Measurements from ENCODE around the gene ANAPC15. TPM values are rescaled to one million over a fixed set of nuclear protein-coding genes. Genes with fewer than 3 reads are reported as not detected.

Gene ANAPC15
- total RNA-seq, 1 experiment from 2014 or later: 63.6 TPM

DNA sequence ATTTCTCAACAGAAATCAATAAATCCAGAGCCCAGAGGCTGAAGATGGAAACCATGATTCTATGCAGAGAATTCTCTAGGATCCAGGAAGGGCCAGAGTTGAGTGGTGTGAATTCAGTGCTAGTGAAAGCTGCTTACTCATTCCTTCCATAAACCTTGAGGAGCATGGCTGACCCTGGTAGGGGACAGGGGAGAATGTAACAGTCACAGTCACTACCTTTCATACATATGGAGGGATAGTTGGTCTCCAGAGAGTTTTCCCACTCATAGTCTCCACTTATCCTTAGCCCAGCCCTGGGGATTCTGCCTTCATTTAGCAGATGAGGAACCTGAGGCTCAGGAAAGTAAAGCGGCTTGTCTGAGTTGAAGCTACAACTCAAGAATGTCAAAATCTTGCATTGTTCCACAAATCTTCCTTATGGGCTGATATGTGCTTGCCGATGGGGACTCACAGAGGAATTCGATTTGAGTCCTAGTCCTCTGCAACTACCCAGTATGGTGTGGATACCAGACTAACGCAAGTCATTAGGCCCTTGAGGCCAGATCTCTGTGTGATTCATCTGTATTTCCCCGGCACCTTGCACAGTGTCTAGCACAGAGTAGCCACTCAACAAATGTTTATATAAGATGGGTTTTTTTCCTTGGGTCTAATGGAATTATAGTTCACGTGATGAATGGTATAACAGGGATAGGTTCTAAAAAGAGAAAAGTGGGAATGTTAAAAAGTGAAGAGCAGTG, 3.7 kb upstream of the ANAPC15 start:
- TF ChIP-seq, protein P1, sequence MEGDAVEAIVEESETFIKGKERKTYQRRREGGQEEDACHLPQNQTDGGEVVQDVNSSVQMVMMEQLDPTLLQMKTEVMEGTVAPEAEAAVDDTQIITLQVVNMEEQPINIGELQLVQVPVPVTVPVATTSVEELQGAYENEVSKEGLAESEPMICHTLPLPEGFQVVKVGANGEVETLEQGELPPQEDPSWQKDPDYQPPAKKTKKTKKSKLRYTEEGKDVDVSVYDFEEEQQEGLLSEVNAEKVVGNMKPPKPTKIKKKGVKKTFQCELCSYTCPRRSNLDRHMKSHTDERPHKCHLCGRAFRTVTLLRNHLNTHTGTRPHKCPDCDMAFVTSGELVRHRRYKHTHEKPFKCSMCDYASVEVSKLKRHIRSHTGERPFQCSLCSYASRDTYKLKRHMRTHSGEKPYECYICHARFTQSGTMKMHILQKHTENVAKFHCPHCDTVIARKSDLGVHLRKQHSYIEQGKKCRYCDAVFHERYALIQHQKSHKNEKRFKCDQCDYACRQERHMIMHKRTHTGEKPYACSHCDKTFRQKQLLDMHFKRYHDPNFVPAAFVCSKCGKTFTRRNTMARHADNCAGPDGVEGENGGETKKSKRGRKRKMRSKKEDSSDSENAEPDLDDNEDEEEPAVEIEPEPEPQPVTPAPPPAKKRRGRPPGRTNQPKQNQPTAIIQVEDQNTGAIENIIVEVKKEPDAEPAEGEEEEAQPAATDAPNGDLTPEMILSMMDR (IDR thresholded peaks at IDR 0.05; ENCODE audit: unreplicated experiment): no peak
- peaks cover 14% of the 10 kb centered on the region for H3K36me3 Mint-ChIP-seq (ENCODE audit: insufficient read depth, unreplicated experiment)
- H3K27ac Mint-ChIP-seq (ENCODE audit: low read depth, unreplicated experiment): peak overlapping the region; percentile 3
- no TSS peak for BruUV-seq (replicated peaks)
- intact Hi-C loops (cut with micrococcal nuclease): no loop called here
- H3K4me1 Mint-ChIP-seq (ENCODE audit: insufficient read depth, unreplicated experiment): peaks cover 14% of the 10 kb centered on the region
- DNase-seq (ENCODE audit: unreplicated experiment): no peak
- no peak overlapping the region for H3K4me3 Mint-ChIP-seq (ENCODE audit: unreplicated experiment)
- POLR2A ChIA-PET: interaction anchor here (1.4 to 1.8 kb wide), 3 partner anchors 12 to 14 kb away, joined by 3 to 4 read pairs (median 4); no protein-coding TSS in a partner anchor
- H3K9me3 Mint-ChIP-seq (ENCODE audit: unreplicated experiment): no peaks in the 10 kb centered on the region
- CTCF ChIA-PET: no interaction called here
- H3K27me3 Mint-ChIP-seq (ENCODE audit: insufficient read depth, unreplicated experiment): no peaks in the 10 kb centered on the region

DNA sequence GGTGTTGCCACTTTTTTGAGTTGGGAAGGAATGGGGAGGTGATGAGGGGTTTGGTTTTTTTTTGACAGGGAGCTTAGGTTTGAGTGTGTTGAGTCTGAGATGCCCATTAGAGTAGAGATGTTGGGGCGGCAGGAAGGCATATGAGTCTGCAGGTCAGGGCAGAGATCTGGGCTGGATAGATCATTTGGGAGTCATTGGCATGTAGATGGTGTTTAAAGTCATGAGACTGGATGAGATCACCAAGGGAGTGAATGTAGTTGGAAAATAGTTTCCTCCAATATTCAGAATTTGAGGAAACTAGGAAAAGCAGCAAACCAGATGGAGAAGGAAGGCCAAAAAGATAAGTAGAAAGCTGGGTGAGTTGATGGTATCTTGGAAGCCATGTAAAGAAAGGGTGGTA, 2.1 kb upstream of the ANAPC15 start:
- peak overlapping the region; percentile 100 for H3K27ac Mint-ChIP-seq (ENCODE audit: low read depth, unreplicated experiment)
- intact Hi-C loops (cut with micrococcal nuclease): no loop called here
- peaks cover 20% of the 10 kb centered on the region for H3K4me1 Mint-ChIP-seq (ENCODE audit: insufficient read depth, unreplicated experiment)
- CTCF ChIA-PET: interaction anchor here (0.7 to 4.1 kb wide), 3 partner anchors 8 to 69 kb away, joined by 3 to 25 read pairs (median 6); no protein-coding TSS in a partner anchor
- H3K9me3 Mint-ChIP-seq (ENCODE audit: unreplicated experiment): no peaks in the 10 kb centered on the region
- POLR2A ChIA-PET: interaction anchor here (1.0 to 4.8 kb wide), 7 partner anchors 12 to 66 kb away, joined by 3 to 51 read pairs (median 4); no protein-coding TSS in a partner anchor
- DNase-seq (ENCODE audit: unreplicated experiment): no peak
- peaks cover 14% of the 10 kb centered on the region for H3K36me3 Mint-ChIP-seq (ENCODE audit: insufficient read depth, unreplicated experiment)
- no TSS peak for BruUV-seq (replicated peaks)
- TF ChIP-seq, protein P1 (IDR thresholded peaks at IDR 0.05; ENCODE audit: unreplicated experiment): no peak
- H3K4me3 Mint-ChIP-seq (ENCODE audit: unreplicated experiment): no peak overlapping the region
- no peaks in the 10 kb centered on the region for H3K27me3 Mint-ChIP-seq (ENCODE audit: insufficient read depth, unreplicated experiment)

DNA sequence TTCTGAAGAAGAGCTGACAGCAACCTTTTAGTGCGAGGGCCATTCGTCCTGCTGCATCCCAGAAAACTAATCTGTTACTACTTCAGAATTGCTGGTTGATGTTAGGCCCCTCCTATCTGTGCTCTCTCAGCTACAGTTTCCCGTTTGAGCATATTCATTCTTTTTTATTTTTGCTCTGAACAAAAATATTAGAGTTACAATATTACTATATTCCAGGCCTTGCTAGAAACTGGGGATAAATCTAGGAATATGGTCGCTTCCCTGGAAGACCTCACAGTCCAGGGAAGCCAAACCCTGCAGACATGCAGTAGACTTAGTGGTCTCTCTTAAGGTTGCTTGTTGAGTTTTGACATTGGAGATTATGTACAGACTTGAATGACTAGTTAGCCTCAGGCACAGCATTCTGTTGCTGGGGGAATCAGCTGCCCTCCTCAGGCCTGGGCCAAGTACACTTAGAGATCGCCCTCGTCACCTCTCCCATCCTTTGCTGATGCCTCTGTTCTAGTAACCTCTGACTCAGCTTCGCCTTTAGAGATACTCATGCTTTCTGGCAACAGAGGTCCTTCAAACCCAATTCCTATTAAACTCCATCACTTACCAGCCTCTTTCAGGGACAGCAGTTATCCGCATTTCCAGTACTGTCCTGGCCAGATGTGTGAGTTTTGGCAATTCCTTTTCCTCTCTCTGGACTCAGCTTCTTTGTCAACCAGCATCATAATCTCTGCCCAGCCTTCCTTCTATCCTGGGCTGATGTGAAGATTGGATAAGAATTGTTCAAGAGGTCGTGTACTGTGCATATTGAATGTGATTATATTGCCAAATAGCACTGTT, 698 bp upstream of the ANAPC15 start:
- DNase-seq (ENCODE audit: unreplicated experiment): no peak
- peaks cover 7% of the 10 kb centered on the region for H3K36me3 Mint-ChIP-seq (ENCODE audit: insufficient read depth, unreplicated experiment)
- H3K4me3 Mint-ChIP-seq (ENCODE audit: unreplicated experiment): peak overlapping the region; percentile 98
- ChIA-PET CTCF (interaction anchor here (1.1 to 4.1 kb wide), 6 partner anchors 13 to 70 kb away, joined by 3 to 31 read pairs (median 6); no protein-coding TSS in a partner anchor), POLR2A (interaction anchor here (0.6 to 4.8 kb wide), 27 partner anchors 8 to 1416 kb away, joined by 3 to 83 read pairs (median 8); partner anchors contain the start of genes INPPL1 and LAMTOR1)
- peaks cover 20% of the 10 kb centered on the region for H3K4me1 Mint-ChIP-seq (ENCODE audit: insufficient read depth, unreplicated experiment)
- TF ChIP-seq, protein P1 (IDR thresholded peaks at IDR 0.05; ENCODE audit: unreplicated experiment): no peak
- H3K27me3 Mint-ChIP-seq (ENCODE audit: insufficient read depth, unreplicated experiment): no peaks in the 10 kb centered on the region
- BruUV-seq (replicated peaks): TSS peak; percentile 95
- no peaks in the 10 kb centered on the region for H3K9me3 Mint-ChIP-seq (ENCODE audit: unreplicated experiment)
- peak overlapping the region; percentile 100 for H3K27ac Mint-ChIP-seq (ENCODE audit: low read depth, unreplicated experiment)
- intact Hi-C loops (cut with micrococcal nuclease): loop anchor here (1.0 to 2.0 kb wide), 2 partner anchors 28 to 32 kb away; partner anchors contain the start of genes LRRC51 and NUMA1
